Activated naive CD4-positive, alpha-beta T cell (primary cell): ENCODE data around the gene ANKRD13D.

Source experiments
- DNase-seq, 4 experiments: peaks; one replicate each; lab custom pipeline; 2025; lab: John Stamatoyannopoulos, UW

Gene ANKRD13D

DNA sequence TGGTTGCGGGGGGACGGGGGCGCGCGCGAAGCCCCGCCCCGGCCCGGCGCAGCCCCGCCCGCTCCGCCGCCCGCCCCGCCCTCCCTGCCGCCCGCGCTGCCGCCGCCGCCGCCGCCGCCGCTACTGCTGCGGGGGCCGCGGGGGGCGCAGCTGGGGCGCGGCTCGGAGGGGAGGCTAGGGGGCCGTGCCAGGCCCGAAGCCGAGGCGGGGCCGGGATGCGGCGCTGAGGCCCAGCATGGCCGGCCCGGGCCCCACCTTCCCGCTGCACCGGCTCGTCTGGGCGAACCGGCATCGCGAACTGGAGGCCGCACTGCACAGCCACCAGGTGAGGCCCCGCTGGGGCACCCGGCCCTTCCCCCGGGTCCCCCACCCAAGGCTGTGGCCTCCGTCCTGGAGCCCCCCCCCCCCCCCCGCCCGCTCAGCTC is at the start of gene ANKRD13D:
ANKRD13D (plus strand) TSS at position 78 of the 425 bp plus-strand sequence; CDS start at position 236, 158 bp downstream.
- DNase-seq: no peak

DNA sequence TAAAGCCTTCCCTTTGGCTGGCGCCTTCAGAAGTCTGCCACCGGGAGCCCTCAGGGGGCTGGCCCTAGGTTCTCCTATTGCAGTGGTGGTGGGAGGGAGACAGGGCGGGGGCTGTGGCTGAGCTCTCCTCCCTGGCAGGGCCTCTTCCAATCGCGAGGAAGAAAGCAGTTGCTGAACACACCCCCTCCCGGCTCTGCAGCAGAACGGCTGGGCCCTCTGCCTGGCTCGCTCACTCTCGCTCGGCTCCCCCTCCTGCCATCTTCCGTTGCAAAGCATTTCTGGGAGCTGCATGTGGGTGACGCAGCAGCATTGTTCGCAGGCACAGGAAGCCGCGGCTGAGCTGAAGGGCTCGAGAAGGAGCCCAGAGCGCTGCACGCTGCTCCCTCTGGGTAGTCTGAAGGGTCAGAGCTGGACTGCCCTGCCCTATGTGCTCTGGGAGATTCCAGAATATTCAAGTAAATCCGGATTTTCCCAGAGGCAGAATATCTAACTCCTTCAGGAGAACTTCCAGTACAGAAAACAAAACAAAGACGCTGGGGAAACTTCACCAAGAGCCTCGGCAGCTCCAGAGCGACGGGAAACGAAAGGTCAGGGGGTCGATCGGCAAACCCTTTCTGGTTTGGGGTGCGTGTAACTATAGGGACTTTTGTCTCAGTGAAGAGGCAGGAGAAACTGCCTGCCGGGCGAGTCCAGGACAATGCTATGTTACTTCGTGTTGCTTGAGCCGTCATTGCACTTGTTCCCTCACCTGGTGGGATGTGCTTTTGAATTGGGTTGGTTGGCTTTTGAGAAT is 49.1 kb upstream of the ANKRD13D start:
- peak; percentile 77 to 91 (median 88) for DNase-seq

DNA sequence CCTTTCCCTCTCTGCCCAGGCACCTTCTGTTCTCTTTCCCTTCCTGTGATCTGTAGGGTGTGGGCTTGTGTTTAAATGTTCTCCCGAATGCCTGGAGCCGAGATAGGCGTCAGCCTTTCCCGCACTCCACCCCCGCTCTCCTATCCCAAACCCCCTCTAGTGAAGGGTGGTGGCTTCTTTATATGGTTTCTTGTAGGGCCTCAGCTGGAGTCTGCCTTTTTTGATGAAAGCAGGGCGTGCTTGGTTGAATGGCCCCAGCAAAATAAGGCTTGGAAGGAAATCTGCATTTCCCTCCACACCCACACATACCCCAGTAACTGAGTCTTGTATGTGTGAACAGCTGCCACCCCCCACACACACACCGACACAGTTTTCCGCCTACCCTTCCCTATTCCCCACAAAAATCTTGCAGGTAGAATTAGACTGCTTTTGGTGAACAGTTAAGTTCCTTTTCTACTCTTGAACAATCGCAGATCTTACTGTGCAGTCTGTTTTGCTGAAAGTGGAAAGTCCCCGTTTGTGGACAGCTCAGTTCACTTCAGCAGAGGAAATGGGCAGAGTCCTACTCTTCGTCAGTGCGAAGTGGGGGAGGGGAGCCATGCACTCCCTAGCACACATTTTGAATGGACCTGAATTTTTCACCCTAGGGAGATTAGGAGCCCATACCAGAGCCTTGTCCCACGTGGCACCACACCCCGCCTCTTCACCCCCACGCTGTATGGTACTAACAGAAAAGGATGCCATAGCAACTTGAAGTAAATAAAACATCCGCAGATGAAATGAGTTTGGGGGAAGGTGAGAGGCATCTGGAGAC is 48.3 kb upstream of the ANKRD13D start:
- DNase-seq: peak in 3 of 4 experiments; percentile 35 to 66 (median 49)

DNA sequence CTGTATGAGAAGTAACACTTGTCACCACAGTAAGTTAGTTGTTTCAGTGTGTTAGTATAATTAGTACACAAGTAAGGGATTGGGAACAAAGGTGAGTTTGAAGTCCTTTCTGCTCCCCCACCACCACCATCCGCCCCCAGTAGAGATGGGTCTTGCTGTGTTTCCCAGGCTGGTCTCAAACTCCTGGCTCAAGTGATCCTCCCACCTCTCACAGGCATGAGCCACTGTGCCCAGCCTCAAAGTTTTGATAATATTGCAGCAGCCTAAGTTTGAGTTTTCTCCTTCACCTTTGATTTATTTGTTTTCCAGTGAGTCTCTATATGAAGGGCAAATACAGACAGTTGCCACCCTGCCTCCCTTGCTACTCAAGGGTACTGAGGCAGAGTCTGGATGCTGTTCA is 46.6 kb upstream of the ANKRD13D start:
- no peak for DNase-seq

DNA sequence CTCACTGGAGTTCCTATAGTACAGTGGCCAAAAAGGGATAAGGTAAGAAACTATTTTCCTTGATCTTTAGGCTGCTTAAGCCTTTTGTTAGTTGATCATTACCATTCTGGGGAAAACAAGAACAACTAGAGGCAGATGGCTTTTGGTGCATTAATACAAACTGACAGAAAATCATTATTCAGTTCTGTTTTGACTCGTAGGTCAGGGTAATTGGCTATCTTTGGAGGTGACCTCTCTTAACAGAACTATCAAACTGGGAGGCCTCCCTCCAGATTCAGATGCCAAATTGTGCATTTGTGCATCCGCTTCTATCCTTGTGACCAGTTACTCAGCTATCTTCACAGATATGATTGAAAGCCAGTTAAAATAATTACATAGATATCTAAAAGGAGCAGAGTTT is 46.1 kb upstream of the ANKRD13D start:
- DNase-seq: no peak

DNA sequence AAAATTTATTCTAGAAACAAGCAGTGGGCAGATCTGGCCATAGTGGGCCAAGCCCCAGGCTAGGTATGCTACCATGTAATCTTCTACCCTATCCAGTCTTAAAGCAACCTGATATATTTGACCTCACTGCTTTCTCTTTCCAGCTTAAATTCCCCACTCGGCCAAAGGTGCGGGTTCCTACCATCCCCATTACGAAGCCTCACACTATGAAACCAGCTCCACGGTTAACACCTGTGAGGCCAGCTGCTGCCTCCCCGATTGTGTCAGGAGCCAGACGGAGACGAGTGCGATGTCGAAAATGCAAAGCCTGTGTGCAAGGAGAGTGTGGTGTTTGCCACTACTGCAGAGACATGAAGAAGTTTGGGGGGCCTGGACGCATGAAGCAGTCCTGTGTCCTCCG is 44.1 kb upstream of the ANKRD13D start:
- no peak for DNase-seq

DNA sequence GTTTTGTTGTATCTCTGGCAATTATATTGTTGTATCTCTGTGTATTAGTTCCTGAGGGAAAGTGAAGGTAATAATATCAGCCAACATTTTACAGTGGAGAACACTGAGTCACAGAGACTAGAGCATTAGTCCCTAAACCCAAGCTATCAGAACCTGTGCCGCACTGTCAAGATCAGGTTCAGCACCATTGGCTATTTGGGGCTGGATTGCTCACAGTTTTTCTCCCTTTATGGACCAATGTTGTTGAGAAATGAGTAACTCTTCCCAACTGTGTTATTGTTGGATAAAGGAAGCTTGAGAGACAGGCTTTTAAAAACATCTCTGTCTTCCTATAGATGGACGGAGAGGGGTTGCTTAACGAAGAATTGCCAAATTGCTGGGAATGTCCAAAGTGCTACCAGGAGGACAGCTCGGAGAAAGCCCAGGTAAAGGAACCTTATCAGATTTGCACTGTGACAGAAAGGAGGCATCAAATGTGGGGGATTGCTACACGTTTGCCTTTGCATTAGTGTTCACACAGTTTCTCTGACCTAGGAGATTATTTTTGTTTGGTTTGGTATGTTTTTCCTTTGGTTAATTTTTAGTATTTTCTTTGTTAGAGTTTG is 41.1 kb upstream of the ANKRD13D start:
- DNase-seq: no peak

DNA sequence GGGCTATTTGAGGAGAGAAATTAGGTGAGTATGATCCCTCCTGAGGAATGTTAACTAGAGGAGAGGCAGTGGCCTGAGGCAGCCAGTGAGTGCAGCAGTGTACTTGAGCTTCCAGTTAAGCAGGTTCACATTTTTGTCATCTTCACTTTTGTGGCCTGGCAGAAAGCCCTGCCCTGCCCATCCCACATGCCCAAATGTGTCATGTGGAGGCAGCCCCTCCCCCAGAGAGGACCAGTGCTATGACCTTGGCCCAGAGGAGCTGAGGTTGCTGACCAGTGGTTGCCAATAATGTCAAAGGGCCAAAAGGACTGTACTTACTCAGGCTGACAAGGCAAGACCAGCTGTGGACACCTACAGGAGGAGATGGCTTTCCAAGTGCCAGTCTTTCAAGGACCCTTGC is 40.5 kb upstream of the ANKRD13D start:
- DNase-seq: no peak

DNA sequence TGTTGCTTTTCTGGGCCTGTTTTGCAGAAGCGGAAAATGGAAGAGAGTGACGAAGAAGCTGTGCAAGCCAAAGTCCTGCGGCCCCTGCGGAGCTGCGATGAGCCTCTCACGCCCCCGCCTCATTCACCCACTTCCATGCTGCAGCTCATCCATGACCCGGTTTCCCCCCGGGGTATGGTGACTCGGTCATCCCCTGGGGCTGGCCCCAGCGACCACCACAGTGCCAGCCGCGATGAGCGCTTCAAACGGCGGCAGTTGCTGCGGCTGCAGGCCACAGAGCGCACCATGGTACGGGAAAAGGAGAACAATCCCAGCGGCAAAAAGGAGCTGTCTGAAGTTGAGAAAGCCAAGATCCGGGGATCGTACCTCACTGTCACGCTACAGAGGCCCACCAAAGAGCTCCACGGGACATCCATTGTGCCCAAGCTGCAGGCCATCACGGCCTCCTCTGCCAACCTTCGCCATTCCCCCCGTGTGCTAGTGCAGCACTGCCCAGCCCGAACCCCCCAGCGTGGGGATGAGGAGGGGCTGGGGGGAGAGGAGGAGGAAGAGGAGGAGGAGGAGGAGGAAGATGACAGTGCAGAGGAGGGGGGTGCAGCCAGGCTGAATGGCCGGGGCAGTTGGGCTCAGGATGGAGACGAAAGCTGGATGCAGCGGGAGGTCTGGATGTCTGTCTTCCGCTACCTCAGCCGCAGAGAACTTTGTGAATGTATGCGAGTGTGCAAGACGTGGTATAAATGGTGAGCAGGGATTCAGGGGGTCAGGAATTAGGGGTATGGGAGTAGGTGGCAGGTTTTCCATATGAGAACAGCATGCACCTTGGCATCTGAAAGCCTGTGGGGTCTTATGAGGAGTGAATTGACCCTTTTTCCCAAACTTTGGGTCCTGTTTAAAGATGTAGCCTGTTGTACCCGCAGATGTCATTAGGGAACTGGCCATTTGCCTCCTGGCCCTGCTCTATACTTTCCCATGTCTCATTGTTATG is 38.8 kb upstream of the ANKRD13D start:
- no peak for DNase-seq

DNA sequence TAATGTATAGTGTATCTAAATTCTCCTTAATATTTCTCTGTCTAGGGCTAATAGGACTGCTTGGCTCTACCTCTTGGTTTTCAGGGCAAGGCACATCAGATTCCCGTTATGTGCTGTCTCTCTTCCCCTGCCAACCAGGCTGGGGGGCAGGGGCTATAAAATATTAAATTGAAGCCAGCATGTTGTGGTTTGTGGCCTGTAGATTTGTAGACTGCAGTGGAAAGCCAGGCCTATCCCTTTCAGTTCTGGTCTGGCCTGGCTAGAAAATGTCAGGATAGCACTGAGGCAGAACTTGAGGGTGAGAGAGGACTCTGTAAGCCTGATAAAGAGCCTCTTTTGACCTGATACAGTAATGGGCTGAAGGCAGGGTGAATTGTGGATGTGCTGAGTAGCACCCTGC is 37.3 kb upstream of the ANKRD13D start:
- no peak for DNase-seq

DNA sequence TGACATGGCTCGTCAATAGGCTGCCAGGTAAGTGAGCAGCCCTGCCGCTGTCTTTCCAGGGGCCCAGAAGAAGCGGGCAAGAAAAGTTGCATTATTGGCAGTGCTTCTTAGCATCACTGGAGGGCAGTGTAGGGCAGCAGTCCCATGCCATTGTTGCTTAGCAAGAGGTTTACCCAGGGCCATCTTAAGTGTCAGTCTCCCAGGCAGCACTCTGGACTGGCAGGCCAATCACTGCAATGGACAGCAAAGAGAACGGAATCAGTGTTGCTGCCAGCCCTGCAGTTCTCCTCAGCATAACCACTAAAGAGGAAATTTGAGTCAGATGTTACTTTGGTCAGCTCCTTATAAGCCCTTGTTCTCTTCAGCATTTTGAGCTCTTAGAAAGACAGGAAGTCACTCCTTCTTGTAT is 36.3 kb upstream of the ANKRD13D start:
- DNase-seq: peak in 1 of 4 experiments; percentile 20

DNA sequence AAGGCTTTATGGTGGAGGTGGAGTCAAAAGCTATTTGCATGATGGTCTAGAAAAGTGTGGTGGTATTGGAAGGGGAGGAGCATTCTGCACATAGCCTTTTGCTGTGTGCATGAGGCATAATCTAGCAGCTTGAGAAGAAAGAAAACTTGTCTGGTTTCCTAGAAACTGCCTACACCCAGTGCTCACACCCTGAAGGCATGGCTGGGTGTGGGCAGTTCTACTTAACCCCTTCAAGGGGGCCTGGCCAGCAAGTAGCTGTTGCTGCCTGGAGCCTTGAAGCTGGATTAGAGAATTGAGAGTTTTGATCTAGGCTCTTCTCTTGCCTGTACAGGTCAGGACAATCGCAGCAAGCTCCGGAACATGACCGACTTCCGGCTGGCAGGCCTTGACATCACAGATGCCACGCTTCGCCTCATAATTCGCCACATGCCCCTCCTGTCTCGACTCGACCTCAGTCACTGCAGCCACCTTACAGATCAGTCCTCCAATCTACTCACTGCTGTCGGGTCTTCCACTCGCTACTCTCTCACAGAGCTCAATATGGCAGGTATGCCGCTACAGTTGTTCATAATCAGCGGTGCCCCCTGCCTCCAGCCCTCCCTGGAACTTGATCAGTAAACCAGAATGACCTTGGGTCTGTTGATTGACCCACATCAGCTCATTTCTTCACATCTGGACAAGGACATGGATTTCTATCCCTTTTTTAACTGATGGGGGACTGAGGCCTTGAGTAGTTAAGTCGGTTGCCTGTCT is 35.1 kb upstream of the ANKRD13D start:
- no peak for DNase-seq

DNA sequence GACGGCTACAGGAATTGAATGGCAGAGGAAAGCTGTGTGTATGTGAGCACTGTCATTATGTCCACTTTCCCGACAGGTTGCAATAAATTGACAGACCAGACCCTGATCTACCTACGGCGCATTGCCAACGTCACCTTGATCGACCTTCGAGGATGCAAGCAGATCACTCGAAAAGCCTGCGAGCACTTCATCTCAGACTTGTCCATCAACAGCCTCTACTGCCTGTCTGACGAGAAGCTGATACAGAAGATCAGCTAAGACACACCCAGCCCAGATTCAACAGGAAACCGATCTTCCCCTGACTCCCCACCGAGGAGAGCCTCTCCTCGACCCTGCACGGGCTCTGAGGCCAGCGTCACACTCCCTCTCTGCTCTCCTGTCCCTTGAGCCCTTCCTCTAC is 34.3 kb upstream of the ANKRD13D start:
- DNase-seq: no peak

DNA sequence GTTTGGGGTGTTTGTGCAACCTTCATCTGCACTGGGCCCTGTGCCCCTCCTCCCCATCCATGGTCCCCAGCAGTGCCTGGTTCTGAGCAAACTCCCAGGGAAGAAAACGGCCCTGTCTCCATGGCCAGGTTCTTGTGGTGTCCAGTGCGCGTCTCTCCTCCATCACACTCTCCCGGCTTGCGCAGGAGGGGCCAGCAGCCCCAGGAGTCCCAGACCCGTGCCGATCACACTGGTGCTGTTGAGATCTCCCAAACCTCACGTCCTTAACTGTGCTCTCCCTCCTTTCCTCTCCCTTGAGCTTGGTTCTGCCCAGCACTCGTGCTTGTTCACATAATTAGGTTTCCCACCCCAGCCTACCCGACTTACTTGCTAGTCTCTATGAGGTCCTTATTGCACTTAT is 33.8 kb upstream of the ANKRD13D start:
- no peak for DNase-seq

DNA sequence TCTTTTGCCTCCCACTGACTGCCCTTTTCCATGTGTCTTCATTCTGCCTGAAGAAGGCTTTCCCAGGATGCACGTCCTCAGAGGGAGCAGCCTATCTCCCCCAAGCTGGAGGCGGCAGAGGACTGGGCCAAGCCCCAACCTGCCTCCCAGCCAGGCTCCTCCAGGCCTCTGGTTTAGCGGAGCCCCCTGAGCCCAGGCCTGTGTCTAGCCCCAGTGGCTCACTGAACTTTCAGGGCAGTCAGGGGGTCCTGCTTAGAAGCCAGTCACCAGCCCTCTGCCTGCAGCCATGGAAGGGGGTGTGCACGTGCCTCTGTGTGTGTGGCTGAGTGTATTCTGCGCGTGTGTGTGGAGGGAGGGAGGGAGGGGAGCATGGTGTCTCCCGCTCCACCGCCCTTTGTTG is 33.2 kb upstream of the ANKRD13D start:
- DNase-seq: no peak

DNA sequence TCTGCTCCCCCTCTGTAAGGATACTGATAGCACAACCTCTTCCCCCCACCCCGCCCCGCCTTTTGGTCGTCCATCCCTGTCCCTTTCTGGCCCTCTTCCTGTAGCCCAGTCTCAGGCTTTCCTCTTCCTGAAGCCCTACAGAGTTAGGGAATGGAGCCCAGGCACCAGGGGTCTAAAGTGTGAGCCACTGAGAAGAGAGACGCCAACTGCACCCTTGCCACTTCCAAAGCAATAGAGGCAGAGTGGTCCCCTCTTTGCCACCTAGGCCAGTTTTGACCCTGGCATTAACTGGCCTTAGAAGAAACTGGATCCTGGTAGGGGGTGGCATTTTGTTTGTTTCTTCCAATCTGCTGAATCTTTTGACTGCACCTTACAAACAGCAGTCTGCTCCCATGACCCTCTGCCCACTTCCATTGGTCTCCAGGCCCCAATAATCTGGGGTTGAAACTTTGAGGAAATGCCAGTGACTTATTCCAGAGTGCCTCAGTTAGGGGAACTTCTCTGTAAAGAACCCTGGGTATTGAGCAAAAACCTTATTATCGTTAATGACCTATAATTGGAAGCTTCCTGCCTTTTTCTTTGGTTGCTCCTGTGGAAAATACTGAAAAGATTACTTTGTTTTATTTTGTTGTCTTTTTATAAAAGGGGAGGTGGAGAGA is 32.5 kb upstream of the ANKRD13D start:
- DNase-seq: no peak

DNA sequence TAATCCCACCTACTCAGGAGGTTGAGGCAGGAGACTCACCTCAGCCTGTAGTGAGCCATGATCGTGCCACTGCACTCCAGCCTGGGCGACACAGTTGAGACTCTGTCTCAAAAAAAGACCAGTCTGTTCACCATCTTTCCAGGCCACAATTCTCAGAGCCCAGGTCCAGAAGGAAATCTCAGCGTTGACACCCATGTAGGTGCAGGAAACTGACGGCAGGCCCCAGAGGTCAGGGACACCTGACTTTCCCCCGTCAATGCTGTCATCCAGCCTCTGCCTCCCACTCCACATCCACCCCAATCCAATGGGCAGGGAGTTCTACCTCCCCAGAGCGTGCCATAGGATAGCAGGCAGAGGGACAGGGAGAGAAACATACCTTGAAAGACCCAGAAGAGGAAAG is 28.7 kb upstream of the ANKRD13D start:
- no peak for DNase-seq

DNA sequence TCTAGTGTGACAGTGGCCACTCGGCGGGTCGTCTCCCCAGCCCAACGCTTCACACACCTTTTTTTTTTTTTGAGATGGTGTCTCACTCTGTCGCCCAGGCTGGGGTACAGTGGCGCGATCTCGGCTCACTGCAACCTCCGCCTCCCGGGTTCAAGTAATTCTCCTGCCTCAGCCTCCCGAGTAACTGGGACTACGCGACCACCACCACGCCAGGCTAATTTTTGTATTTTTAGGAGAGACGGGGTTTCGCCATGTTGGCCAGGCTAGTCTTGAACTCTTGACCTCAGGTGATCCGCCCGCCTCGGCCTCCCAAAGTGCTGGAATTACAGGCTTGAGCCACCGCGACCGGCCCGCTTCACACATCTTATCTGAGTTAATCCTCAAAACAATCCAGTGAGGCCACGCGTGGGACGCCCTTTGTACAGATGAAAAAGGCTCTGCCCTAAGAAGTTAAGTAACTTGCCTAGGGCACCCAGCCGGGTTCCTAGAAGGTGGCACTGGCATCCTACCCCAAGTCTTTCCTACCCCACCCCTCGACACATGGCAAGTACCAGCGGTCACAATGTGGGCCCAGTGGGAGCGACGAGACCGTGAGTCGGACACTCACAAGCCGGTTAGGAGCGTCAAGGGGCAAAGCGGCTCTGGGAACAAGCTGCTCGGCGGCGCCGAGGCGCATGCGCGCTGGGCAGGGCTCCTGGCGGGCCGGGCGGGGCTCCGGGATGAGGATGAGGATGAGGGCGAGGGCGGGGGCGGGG is 28.0 kb upstream of the ANKRD13D start:
- peak in 1 of 4 experiments; percentile 16 for DNase-seq

DNA sequence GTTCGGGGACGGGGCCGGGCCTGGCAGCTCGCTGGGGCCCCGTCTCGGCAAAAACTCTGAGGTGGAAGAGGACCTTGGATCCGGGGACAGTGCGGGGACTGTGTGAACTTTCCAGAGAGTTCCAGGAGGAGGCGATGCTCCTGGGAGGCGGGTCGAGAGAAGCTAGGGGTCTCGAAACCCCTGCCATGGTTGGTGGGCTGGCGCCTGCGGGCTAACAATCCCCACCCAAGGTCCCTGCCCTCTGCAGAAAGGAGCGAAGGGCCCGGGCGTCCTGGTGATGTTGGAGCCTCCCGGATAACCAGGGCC is 27.5 kb upstream of the ANKRD13D start:
- no peak for DNase-seq
